GM12874 (cell line): ENCODE results near the gene ATP13A1.

ENCODE experiments used
- CTCF ChIP-seq: IDR thresholded peaks from 2 replicates; pipeline ENCODE4 v1.5.1; 2011; ENCODE audit warnings: low read depth, mild to moderate bottlenecking, control low read depth, low read length, moderate library complexity; ENCODE audit not compliant: insufficient read depth

Gene ATP13A1

GRCh38 chr19:19602136-19602712, 61.3 kb downstream of the ATP13A1 start:
- no peak for TF ChIP-seq CTCF

GRCh38 chr19:19600793-19601330, 62.6 kb downstream of the ATP13A1 start:
- TF ChIP-seq CTCF = no peak

- TF ChIP-seq CTCF = no peak
Measured at GRCh38 chr19:19597809-19598306, 65.6 kb downstream of the ATP13A1 start.
